GM12878 (cell line): ENCODE measurements around the gene PNMA1. TPM values are rescaled to one million over a fixed set of nuclear protein-coding genes. Genes with fewer than 3 reads are reported as not detected.

Experiments
- ATAC-seq: fragments of 200-7000 bp; cut with Tn5 transposase; 3 replicates; pipeline ENCODE4 v1.9.1; 2020; ENCODE audit warnings: mild to moderate bottlenecking, moderate library complexity
- BruUV-seq: library from RNA; stranded (reverse); fragments of 400-500 nt; replicated peaks from 2 replicates; lab custom pipeline; 2021; lab: Mats Ljungman, UMichigan
- CTCF ChIA-PET: fragments of 300-600 bp; sonication (Branson Sonifier 250); formaldehyde crosslinking; extraction: SDS; loops from one replicate; lab custom pipeline; 2021; ENCODE audit warnings: inconsistent platforms; lab: Yijun Ruan, JAX
- POLR2A ChIA-PET: fragments of 350-600 bp; formaldehyde crosslinking; extraction: SDS; loops from one replicate; lab custom pipeline; 2021; ENCODE audit warnings: inconsistent platforms; lab: Charles Lee
- RAD21 ChIA-PET: fragments of 300-600 bp; sonication (Branson Sonifier 250); formaldehyde crosslinking; loops from one replicate; lab custom pipeline; 2023; ENCODE audit warnings: antibody characterized with exemption; ENCODE audit not compliant: unreplicated experiment; lab: Charles Lee
- SMC1A ChIA-PET: fragments of 300-600 bp; sonication (Branson Sonifier 250); formaldehyde crosslinking; loops from one replicate; lab custom pipeline; 2023; ENCODE audit not compliant: unreplicated experiment, uncharacterized antibody; lab: Charles Lee
- DNase-seq: peaks from one replicate; pipeline ENCODE4 v3.0.0-alpha.2; 2011; ENCODE audit warnings: low read depth, low spot score
- FAIRE-seq: peaks from 3 replicates; lab custom pipeline; 2011; peaks lifted over from hg19 to GRCh38; lab: Jason Lieb, UNC
- H2AFZ ChIP-seq: 2 replicates; pipeline ENCODE4 v1.6.0; 2011; ENCODE audit warnings: low read depth, low read length, control low read depth; ENCODE audit not compliant: control insufficient read depth
- H3K27ac ChIP-seq: 2 replicates; pipeline ENCODE4 v1.5.1; 2011; ENCODE audit warnings: control low read depth; ENCODE audit not compliant: control insufficient read depth, insufficient read depth
- H3K27me3 ChIP-seq, 2 experiments: replicated peaks in 1 of 2; 2 replicates each; pipeline versions ENCODE4 v1.6.0 to v1.6.1; 2011; ENCODE audit warnings: low read length in 1 of 2; ENCODE audit not compliant: control insufficient read depth in 2 of 2, insufficient read depth in 2 of 2
- H3K36me3 ChIP-seq, 2 experiments: 2 replicates each; pipeline ENCODE4 v1.5.1; 2011; ENCODE audit warnings: low read length in 1 of 2; ENCODE audit not compliant: control insufficient read depth in 2 of 2, insufficient read depth in 2 of 2
- H3K4me1 ChIP-seq: 2 replicates; pipeline ENCODE4 v1.6.1; 2011; ENCODE audit warnings: mild to moderate bottlenecking, low read length, moderate library complexity, mixed read lengths; ENCODE audit not compliant: control insufficient read depth, insufficient read depth
- H3K4me2 ChIP-seq: 2 replicates; pipeline ENCODE4 v1.6.0; 2011; ENCODE audit warnings: control low read depth; ENCODE audit not compliant: control insufficient read depth, insufficient read depth
- H3K4me3 ChIP-seq: fragments of 200-600 bp; sonication (generic); 2 replicates; pipeline ENCODE4 v1.5.1; 2016
- H3K79me2 ChIP-seq: 2 replicates; pipeline ENCODE4 v1.6.0; 2011; ENCODE audit warnings: low read length; ENCODE audit not compliant: control insufficient read depth, insufficient read depth
- H3K9ac ChIP-seq: 2 replicates; pipeline ENCODE4 v1.8.0; 2011; ENCODE audit warnings: low read length, control low read depth, mixed read lengths; ENCODE audit not compliant: control insufficient read depth, insufficient read depth
- H3K9me3 ChIP-seq: replicated peaks from 3 replicates; pipeline ENCODE4 v1.5.1; 2011; ENCODE audit warnings: mild to moderate bottlenecking, low read length; ENCODE audit not compliant: control insufficient read depth, insufficient read depth
- H4K20me1 ChIP-seq: 2 replicates; pipeline ENCODE4 v1.6.0; 2011; ENCODE audit not compliant: control insufficient read depth, insufficient read depth
- HDGF ChIP-seq: fragments of 450-650 bp; IDR thresholded peaks from 2 replicates; pipeline ENCODE4 v1.6.1; 2016; ENCODE audit warnings: antibody characterized with exemption
- IKZF1 ChIP-seq: fragments of 450-650 bp; conservative IDR thresholded peaks from 2 replicates; pipeline ENCODE4 v1.6.1; 2017; ENCODE audit warnings: antibody characterized with exemption, mild to moderate bottlenecking
- NFYB ChIP-seq: IDR thresholded peaks from 2 replicates; pipeline ENCODE4 v1.6.1; 2011; ENCODE audit warnings: low read depth, mild to moderate bottlenecking, low read length, improper control_type of control experiment, moderate library complexity; ENCODE audit not compliant: insufficient read depth
- NRF1 ChIP-seq: conservative IDR thresholded peaks from 2 replicates; pipeline ENCODE4 v1.6.1; 2011; ENCODE audit warnings: mild to moderate bottlenecking, low read depth, low read length, improper control_type of control experiment
- POLR2AphosphoS5 ChIP-seq: IDR thresholded peaks from 2 replicates; pipeline ENCODE4 v1.6.1; 2011; ENCODE audit warnings: mild to moderate bottlenecking, low read length, inconsistent platforms
- WGBS: methylation state at CpG from one replicate; pipeline ENCODE4 v1.1.6; 2016; ENCODE audit warnings: low lambda C conversion rate; ENCODE audit not compliant: insufficient replicate concordance, insufficient coverage; ENCODE audit errors: missing lambda C conversion rate; 5-methylcytosine and 5-hydroxymethylcytosine counted together
- in situ Hi-C: fragments of 300-500 bp; cut with MboI; formaldehyde crosslinking; loops from 9 replicates; pipeline ENCODE4 v1.14.3; 2018; ENCODE audit warnings: mixed read lengths
- intact Hi-C: fragments of 100-400 bp; cut with micrococcal nuclease; formaldehyde crosslinking; loops from one replicate; pipeline ENCODE4 v1.14.2; 2022; ENCODE audit not compliant: unreplicated experiment
- polyA plus RNA-seq, 11 experiments: library from polyadenylated mRNA; depleted of rRNA in 4 of 11; unstranded in 6 of 11; stranded (reverse) in 5 of 11; fragments of >200 nt; fragmentation: Nextera tagmentation in 4 of 11; fragmentation: Illumina TruSeq in 1 of 11; extraction: Ambion mirVana in 4 of 11; extraction: Trizol in 1 of 11; gene quantifications; 1 replicate in 1 of 11; 2 replicates in 10 of 11; pipeline versions ENCODE4 v1.2.1 to v1.2.3, GENCODE V29; 2011 to 2016; ENCODE audit warnings: inconsistent platforms in 2 of 11, missing spikeins in 2 of 11, low read depth in 1 of 11
- total RNA-seq, 4 experiments: library from RNA; depleted of rRNA in 3 of 4; stranded (reverse); fragments of >200 nt in 3 of 4; fragmentation: Illumina TruSeq in 1 of 4; extraction: Trizol in 1 of 4; gene quantifications; 2 replicates each; pipeline versions ENCODE4 v1.2.1 to v1.2.3, GENCODE V29; 2013 to 2021

Gene PNMA1
- total and polyA plus RNA-seq, 10 of the 15 experiments (the other 5 are each of a cell fraction or from before 2014, with no cell fraction given): 1.8 to 39.3 (median 11.1) TPM

GRCh38 chr14:73727166-73727565 is 13.0 kb upstream of the PNMA1 start:
- H3K4me2 ChIP-seq: no peak overlapping the region
- H3K27ac ChIP-seq: no peak overlapping the region
- over 99% methylated on average over 7 of the region's 7 CpGs for WGBS
- intact Hi-C loops (loop anchor here (5.0 kb wide), 2 partner anchors 160 to 310 kb away; partner anchors contain the start of gene ZNF410), in situ Hi-C loops (loop anchor here (25.0 kb wide), 1 partner anchor 310 kb away; no protein-coding TSS in a partner anchor)
- FAIRE-seq (no peak), ATAC-seq (no peak), DNase-seq (no peak)
- peaks cover 3% of the 10 kb centered on the region for H4K20me1 ChIP-seq
- peaks cover 5% of the 10 kb centered on the region for H3K79me2 ChIP-seq
- H3K4me1 ChIP-seq: no peaks in the 10 kb centered on the region
- TF ChIP-seq NRF1 (no peak), POLR2AphosphoS5 (no peak), NFYB (no peak), IKZF1 (no peak), HDGF (no peak)
- peaks cover 66 to 74% of the 10 kb centered on the region in 2 experiments for H3K36me3 ChIP-seq
- ChIA-PET RAD21 (interaction anchor here (0.7 to 3.3 kb wide), 4 partner anchors 28 to 61 kb away, joined by 3 to 17 read pairs (median 10); no protein-coding TSS in a partner anchor), CTCF (interaction anchor here (0.6 to 10.1 kb wide), 11 partner anchors 14 to 1195 kb away, joined by 3 to 195 read pairs (median 5); partner anchors contain the start of gene PNMA1), POLR2A (interaction anchor here (0.6 kb wide), 1 partner anchor 533 kb away, joined by 5 read pairs; no protein-coding TSS in a partner anchor), SMC1A (interaction anchor here (0.6 to 8.9 kb wide), 7 partner anchors 11 to 1829 kb away, joined by 3 to 155 read pairs (median 10); no protein-coding TSS in a partner anchor)
- no TSS peak for BruUV-seq
- H3K4me3 ChIP-seq: no peak overlapping the region
- no peaks in the 10 kb centered on the region for H3K27me3 ChIP-seq
- no peaks in the 10 kb centered on the region for H3K9me3 ChIP-seq
- no peak overlapping the region for H3K9ac ChIP-seq
- no peak overlapping the region for H2AFZ ChIP-seq
